HEK293T (cell line): ENCODE results near the gene DDX10.

Experiments used
- ARNT ChIP-seq: fragments of 450-650 bp; IDR thresholded peaks from 2 replicates; pipeline ENCODE4 v1.6.1; 2017; ENCODE audit warnings: mild to moderate bottlenecking
- SUZ12 ChIP-seq: fragments of 450-650 bp; IDR thresholded peaks from 2 replicates; pipeline ENCODE4 v1.6.1; 2016; ENCODE audit warnings: mild to moderate bottlenecking
- TARDBP ChIP-seq: fragments of 450-650 bp; IDR thresholded peaks from 2 replicates; pipeline ENCODE4 v1.6.1; 2016
- ZNF384 ChIP-seq: fragments of 450-650 bp; IDR thresholded peaks from 2 replicates; pipeline ENCODE4 v1.6.1; 2016

- TF ChIP-seq SUZ12 (no peak), TARDBP (no peak), ARNT (no peak), ZNF384 (no peak)
Observed at GRCh38 chr11:108663154-108663877, 1.6 kb upstream of the DDX10 start.
